ENCODE data around the gene ZFYVE28. TPM values are rescaled to one million over a fixed set of nuclear protein-coding genes. Genes with fewer than 3 reads are reported as not detected.
"Not testable (repeated sequence)": the region's sequence is repeated elsewhere in the genome, so short reads cannot be mapped to it uniquely, and the experiment has no call there.

Gene ZFYVE28
- total RNA-seq, 2 experiments from 2014 or later = 9.6 to 10.3 TPM

- CTCF ChIA-PET, POLR2A ChIA-PET: not testable (repeated sequence)
Observed at GRCh38 chr4:2383220-2383631, 35.2 kb downstream of the ZFYVE28 start.

- POLR2A ChIA-PET, CTCF ChIA-PET: not testable (repeated sequence)
Observed at GRCh38 chr4:2382769-2383202, 35.7 kb downstream of the ZFYVE28 start.

GRCh38 chr4:2380589-2380988, 37.9 kb downstream of the ZFYVE28 start:
- POLR2A ChIA-PET = not testable (repeated sequence)
- CTCF ChIA-PET = interaction anchor here (1.1 kb wide), 1 partner anchor 13 kb away, joined by 4 read pairs; no protein-coding TSS in a partner anchor

- ChIA-PET POLR2A (no interaction called here), CTCF (no interaction called here)
Observed at GRCh38 chr4:2378898-2379297, 39.5 kb downstream of the ZFYVE28 start.

- ChIA-PET POLR2A (no interaction called here), CTCF (no interaction called here)
Observed at GRCh38 chr4:2378401-2378800, 40.0 kb downstream of the ZFYVE28 start.

GRCh38 chr4:2377241-2377640, 41.2 kb downstream of the ZFYVE28 start:
- ChIA-PET CTCF (no interaction called here), POLR2A (no interaction called here)

- ChIA-PET CTCF (no interaction called here), POLR2A (no interaction called here)
Observed at GRCh38 chr4:2375427-2375826, 43.0 kb downstream of the ZFYVE28 start.

- ChIA-PET POLR2A (no interaction called here), CTCF (no interaction called here)
Observed at GRCh38 chr4:2373532-2373931, 44.9 kb downstream of the ZFYVE28 start.

GRCh38 chr4:2372488-2373030, 45.9 kb downstream of the ZFYVE28 start:
- POLR2A ChIA-PET = no interaction called here
- CTCF ChIA-PET = no interaction called here

- ChIA-PET CTCF (interaction anchor here (0.6 kb wide), 1 partner anchor 132 kb away, joined by 4 read pairs; no protein-coding TSS in a partner anchor), POLR2A (interaction anchor here (0.6 kb wide), 1 partner anchor 333 kb away, joined by 3 read pairs; no protein-coding TSS in a partner anchor)
Observed at GRCh38 chr4:2371765-2372487, 46.5 kb downstream of the ZFYVE28 start.

GRCh38 chr4:2370597-2371320, 47.7 kb downstream of the ZFYVE28 start:
- POLR2A ChIA-PET = no interaction called here
- CTCF ChIA-PET = no interaction called here

- CTCF ChIA-PET = no interaction called here
- POLR2A ChIA-PET = no interaction called here
Observed at GRCh38 chr4:2368746-2369437, 49.6 kb downstream of the ZFYVE28 start.

GRCh38 chr4:2367626-2368025, 50.8 kb downstream of the ZFYVE28 start:
- POLR2A ChIA-PET = no interaction called here
- CTCF ChIA-PET = no interaction called here

GRCh38 chr4:2366252-2367192, 51.9 kb downstream of the ZFYVE28 start:
- ChIA-PET POLR2A (interaction anchor here (0.5 kb wide), 1 partner anchor 16 kb away, joined by 3 read pairs; no protein-coding TSS in a partner anchor), CTCF (no interaction called here)

GRCh38 chr4:2365913-2366210, 52.6 kb downstream of the ZFYVE28 start:
- POLR2A ChIA-PET = interaction anchor here (0.5 kb wide), 1 partner anchor 15 kb away, joined by 3 read pairs; no protein-coding TSS in a partner anchor
- CTCF ChIA-PET = no interaction called here

GRCh38 chr4:2365054-2365912, 53.2 kb downstream of the ZFYVE28 start:
- ChIA-PET POLR2A (no interaction called here), CTCF (interaction anchor here (0.7 kb wide), 1 partner anchor 39 kb away, joined by 4 read pairs; no protein-coding TSS in a partner anchor)

GRCh38 chr4:2364654-2365053, 53.8 kb downstream of the ZFYVE28 start:
- CTCF ChIA-PET = interaction anchor here (0.7 to 1.1 kb wide), 2 partner anchors 40 to 77 kb away, joined by 4 read pairs; no protein-coding TSS in a partner anchor

GRCh38 chr4:2363951-2364653, 54.3 kb downstream of the ZFYVE28 start:
- POLR2A ChIA-PET = no interaction called here
- CTCF ChIA-PET = interaction anchor here (1.1 kb wide), 1 partner anchor 77 kb away, joined by 4 read pairs; no protein-coding TSS in a partner anchor

More at GRCh38 chr4:2364654-2365053, 53.8 kb downstream of the ZFYVE28 start:
- POLR2A ChIA-PET = no interaction called here

Measured in activated CD8-positive, alpha-beta memory T cell treated with anti-CD3 and anti-CD28 coated beads for 36 hours (primary cell).